K562 (cell line): ENCODE results near the gene VPS35L. TPM values are rescaled to one million over a fixed set of nuclear protein-coding genes. Genes with fewer than 3 reads are reported as not detected.

Experiments
- ATAC-seq: fragments of 200-7000 bp; cut with Tn5 transposase; 3 replicates; pipeline ENCODE4 v1.9.1; 2020; ENCODE audit warnings: moderate library complexity
- BruUV-seq: library from RNA; stranded (reverse); fragments of 400-500 nt; replicated peaks from 2 replicates; lab custom pipeline; 2021; lab: Mats Ljungman, UMichigan
- CTCF ChIA-PET: fragments of 300-600 bp; formaldehyde crosslinking; extraction: SDS; loops from one replicate; lab custom pipeline; 2021; ENCODE audit warnings: low intra/inter-chr PET ratio; lab: Yijun Ruan, JAX
- POLR2A ChIA-PET: fragments of 300-600, 350-650 bp; sonication (Branson Sonifier 250); formaldehyde crosslinking; extraction: SDS; loops from one replicate; lab custom pipeline; 2021; ENCODE audit warnings: antibody characterized with exemption, inconsistent platforms; lab: Yijun Ruan, JAX
- DNase-seq, 4 experiments: peaks; one replicate each; pipeline versions ENCODE4 v3.0.0 to v3.0.0-alpha.2; 2011 to 2018; ENCODE audit warnings: low spot score in 3 of 4, mixed read lengths in 3 of 4; ENCODE audit errors: extremely low read depth in 1 of 4
- FAIRE-seq: peaks from 2 replicates; lab custom pipeline; 2011; peaks lifted over from hg19 to GRCh38; lab: Jason Lieb, UNC
- H2AFZ ChIP-seq: 2 replicates; pipeline ENCODE4 v1.6.0; 2011; ENCODE audit warnings: low read depth, low read length, control low read depth, inconsistent platforms
- H3K27ac ChIP-seq: fragments of 200-600 bp; 3 replicates; pipeline ENCODE4 v1.8.0; 2011; ENCODE audit warnings: low read depth, mild to moderate bottlenecking, control low read depth, inconsistent platforms, low read length, moderate library complexity, mixed read lengths; ENCODE audit errors: extremely low read depth
- H3K27me3 ChIP-seq, 2 experiments: fragments of 300-600 bp in 1 of 2; 2 replicates in 1 of 2; 3 replicates in 1 of 2; pipeline versions ENCODE4 v1.6.0 to v1.8.0; 2011; ENCODE audit warnings: inconsistent platforms in 2 of 2, low read length in 2 of 2, mild to moderate bottlenecking in 1 of 2, mixed read lengths in 1 of 2, moderate library complexity in 1 of 2; ENCODE audit not compliant: control insufficient read depth in 2 of 2, insufficient read depth in 2 of 2
- H3K36me3 ChIP-seq: fragments of 300-600 bp; 3 replicates; pipeline ENCODE4 v1.8.0; 2011; ENCODE audit warnings: mild to moderate bottlenecking, low read length, inconsistent platforms; ENCODE audit not compliant: control insufficient read depth, insufficient read depth
- H3K4me1 ChIP-seq, 2 experiments: fragments of 200-600 bp in 1 of 2; replicated peaks in 1 of 2; 2 replicates in 1 of 2; 3 replicates in 1 of 2; pipeline versions ENCODE4 v1.5.1 to v1.8.0; 2011; ENCODE audit warnings: inconsistent platforms in 2 of 2, low read length in 2 of 2, mild to moderate bottlenecking in 1 of 2, mixed read lengths in 1 of 2, moderate library complexity in 1 of 2; ENCODE audit not compliant: control insufficient read depth in 2 of 2, insufficient read depth in 2 of 2
- H3K4me2 ChIP-seq: 2 replicates; pipeline ENCODE4 v1.6.1; 2011; ENCODE audit warnings: low read length, control low read depth, inconsistent platforms, mixed read lengths; ENCODE audit not compliant: insufficient read depth
- H3K4me3 ChIP-seq: fragments of 200-600 bp; sonication (generic), shearing (Covaris generic); 2 replicates; pipeline ENCODE4 v1.5.1; 2016; ENCODE audit warnings: control low read depth, inconsistent platforms
- H3K79me2 ChIP-seq: fragments of 200-600 bp; 3 replicates; pipeline ENCODE4 v1.8.0; 2011; ENCODE audit warnings: low read length, inconsistent platforms; ENCODE audit not compliant: control insufficient read depth, insufficient read depth
- H3K9ac ChIP-seq, 2 experiments: 2 replicates each; pipeline versions ENCODE4 v1.6.0 to v1.6.1; 2011; ENCODE audit warnings: low read depth in 2 of 2, low read length in 2 of 2, control low read depth in 1 of 2, inconsistent platforms in 1 of 2, mild to moderate bottlenecking in 1 of 2, mixed read lengths in 1 of 2; ENCODE audit not compliant: insufficient read depth in 1 of 2
- H3K9me1 ChIP-seq: one replicate; pipeline ENCODE4 v1.6.0; 2011; ENCODE audit warnings: inconsistent platforms, mild to moderate bottlenecking, low read length, moderate library complexity; ENCODE audit not compliant: control insufficient read depth, insufficient read depth
- H3K9me3 ChIP-seq: replicated peaks from 2 replicates; pipeline ENCODE4 v1.5.1; 2011; ENCODE audit warnings: low read depth, low read length, inconsistent platforms; ENCODE audit not compliant: control insufficient read depth, insufficient read depth
- H4K20me1 ChIP-seq: replicated peaks from 2 replicates; pipeline ENCODE4 v1.6.1; 2011; ENCODE audit warnings: low read length, inconsistent platforms, mixed read lengths; ENCODE audit not compliant: control insufficient read depth, insufficient read depth
- ESRRB ChIP-seq: fragments of 250-450 bp; sonication (Bioruptor Pico); IDR thresholded peaks from 2 replicates; pipeline ENCODE4 v1.5.0; 2020; ENCODE audit warnings: mild to moderate bottlenecking, moderate library complexity, borderline replicate concordance
- POLR2A ChIP-seq: fragments of 450-650 bp; conservative IDR thresholded peaks from 2 replicates; pipeline ENCODE4 v1.6.1; 2016
- POLR2G ChIP-seq: fragments of 200-400 bp; formaldehyde crosslinking; IDR thresholded peaks from 2 replicates; pipeline ENCODE4 v1.6.1; 2017; ENCODE audit warnings: low read depth, mild to moderate bottlenecking, antibody characterized with exemption, low read length, moderate library complexity
- RBFOX2 ChIP-seq: fragments of 200-400 bp; formaldehyde crosslinking; IDR thresholded peaks from 2 replicates; pipeline ENCODE4 v1.6.1; 2017; ENCODE audit warnings: low read depth, mild to moderate bottlenecking, low read length, moderate library complexity
- RBM25 ChIP-seq: fragments of 200-400 bp; formaldehyde crosslinking; IDR thresholded peaks from 2 replicates; pipeline ENCODE4 v1.6.1; 2018; ENCODE audit warnings: low read length, low read depth, moderate library complexity; ENCODE audit not compliant: severe bottlenecking
- XRCC4 ChIP-seq: IDR thresholded peaks from one replicate; pipeline ENCODE4 v1.6.1; 2011; ENCODE audit not compliant: insufficient read depth, insufficient read length; ENCODE audit errors: extremely low read depth
- WGBS: fragments of 100-300 bp; shearing (Covaris generic); methylation state at CpG from one replicate; pipeline ENCODE4 v1.1.6; 2016; ENCODE audit warnings: low coverage, mixed read lengths; ENCODE audit not compliant: insufficient coverage; ENCODE audit errors: missing lambda C conversion rate; 5-methylcytosine and 5-hydroxymethylcytosine counted together
- in situ Hi-C: fragments of 300-500 bp; cut with MboI; formaldehyde crosslinking; loops from 4 replicates; pipeline ENCODE4 v1.15.0; 2018; ENCODE audit warnings: inconsistent platforms, mixed read lengths
- intact Hi-C: fragments of 100-400 bp; cut with micrococcal nuclease; formaldehyde crosslinking; loops from 2 replicates; pipeline ENCODE4 v1.14.2; 2022
- polyA plus RNA-seq, 8 experiments: library from polyadenylated mRNA; depleted of rRNA in 4 of 8; stranded (reverse) in 5 of 8; unstranded in 3 of 8; fragments of >200 nt; fragmentation: Nextera tagmentation in 2 of 8; fragmentation: Illumina TruSeq in 1 of 8; extraction: Ambion mirVana in 2 of 8; extraction: Trizol in 1 of 8; gene quantifications; 2 replicates each; pipeline versions ENCODE4 v1.2.1 to v1.2.3, GENCODE V29; 2011 to 2014; ENCODE audit warnings: inconsistent platforms in 1 of 8, missing spikeins in 1 of 8
- total RNA-seq, 7 experiments: library from RNA; depleted of rRNA in 6 of 7; stranded (reverse); fragments of >200 nt in 6 of 7; fragmentation: Illumina TruSeq in 2 of 7; extraction: Trizol in 2 of 7; gene quantifications; 2 replicates each; pipeline versions ENCODE4 v1.2.1 to v1.2.3, GENCODE V29; 2011 to 2021; ENCODE audit warnings: low replicate concordance in 1 of 7

Gene VPS35L
- total and polyA plus RNA-seq, 9 of the 15 experiments (the other 6 are each of a cell fraction or from before 2014, with no cell fraction given), result 10.2 to 30.4 (median 20.1) TPM

DNA sequence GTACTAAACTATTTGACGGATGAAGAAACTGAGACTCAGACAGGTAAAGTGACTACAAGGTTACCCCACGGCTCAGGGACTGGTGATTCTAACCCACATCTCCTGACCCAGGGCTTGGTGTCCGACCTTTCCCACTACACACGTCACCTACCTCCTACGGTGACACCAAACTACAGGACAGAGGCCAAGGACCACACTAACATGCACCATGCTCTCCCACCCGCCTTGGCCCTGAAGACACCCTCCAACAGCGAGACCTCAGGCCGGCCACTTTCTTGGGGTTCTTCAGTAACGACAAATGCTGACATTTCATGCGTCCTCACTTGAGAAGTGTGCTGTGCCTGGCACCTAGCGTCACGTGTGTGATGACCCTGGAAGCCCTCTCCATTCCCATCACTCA, 156.1 kb downstream of the VPS35L start:
- FAIRE-seq, result no peak
- Histone ChIP-seq H3K9me3 (no peaks in the 10 kb centered on the region), H3K4me3 (no peak overlapping the region), H3K9me1 (peaks cover 11% of the 10 kb centered on the region), H2AFZ (no peak overlapping the region)
- ChIA-PET CTCF (no interaction called here), POLR2A (interaction anchor here (1.1 kb wide), 1 partner anchor 15 kb away, joined by 5 read pairs; no protein-coding TSS in a partner anchor)
- peak; percentile 35; the same call in 1 of the 2 replicates for TF ChIP-seq POLR2A
- TF ChIP-seq ESRRB (CRISPR knock-in tag), result no peak
- TF ChIP-seq, all 486 proteins: peak for 1
- Histone ChIP-seq H4K20me1 (peaks cover 36% of the 10 kb centered on the region; the same call in 1 of the 2 replicates), H3K4me2 (no peak overlapping the region), H3K27me3 (no peaks in the 10 kb centered on the region), H3K79me2 (peaks cover 72% of the 10 kb centered on the region), H3K9ac (peak overlapping the region in 1 of 2 experiments; percentile 54; a peak in 1 of 4 replicates), H3K4me1 (peaks cover 32 to 50% of the 10 kb centered on the region in 2 experiments; a peak in 4 of 5 replicates), H3K27ac (no peak overlapping the region; the same call in 2 of the 3 replicates), H3K36me3 (peaks cover 93% of the 10 kb centered on the region)
- ATAC-seq (no peak), DNase-seq (no peak)
- in situ Hi-C loops, result no loop called here
- intact Hi-C loops, result no loop called here
- WGBS, result 93% methylated on average over 12 of the region's 12 CpGs
- no TSS peak for BruUV-seq

DNA sequence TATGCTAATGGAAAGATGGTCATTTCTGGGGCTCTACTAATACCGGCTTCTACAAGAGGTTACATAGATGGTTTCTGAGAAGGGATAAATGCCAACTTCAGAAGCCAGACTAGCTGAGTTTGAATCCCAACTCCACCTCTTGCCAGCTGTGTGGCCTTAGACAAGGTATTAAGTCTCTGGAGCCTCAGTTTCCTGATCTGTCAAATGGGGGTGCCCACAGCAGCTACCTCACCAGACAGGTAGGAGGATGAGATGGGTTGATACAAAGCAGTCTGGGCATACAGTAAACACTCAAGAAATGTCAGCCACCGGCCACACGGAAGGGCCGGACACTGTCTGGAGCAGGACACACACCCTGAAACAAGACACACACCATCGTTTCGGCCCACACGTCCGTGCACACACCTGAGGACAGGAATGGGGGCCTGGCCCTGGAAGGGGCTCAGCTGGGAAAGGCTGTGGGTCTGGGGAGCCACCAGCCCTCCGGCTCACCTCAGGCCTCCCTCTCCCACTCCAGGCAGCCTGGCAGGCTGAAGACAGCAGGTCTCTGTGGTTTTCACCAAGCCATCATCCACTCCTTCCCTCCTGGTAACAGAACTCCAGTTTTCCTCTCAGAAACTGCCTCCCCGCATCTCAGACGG, 157.0 kb downstream of the VPS35L start:
- H3K36me3 ChIP-seq, result peaks cover 85% of the 10 kb centered on the region
- H3K27ac ChIP-seq, result no peak overlapping the region
- BruUV-seq, result no TSS peak
- H2AFZ ChIP-seq, result no peak overlapping the region
- ChIA-PET CTCF (no interaction called here), POLR2A (interaction anchor here (0.6 to 1.1 kb wide), 3 partner anchors 9 to 56 kb away, joined by 3 to 5 read pairs (median 4); no protein-coding TSS in a partner anchor)
- H3K9ac ChIP-seq, result peak overlapping the region in 1 of 2 experiments; percentile 73; a peak in 1 of 4 replicates
- FAIRE-seq, result no peak
- H3K4me2 ChIP-seq, result no peak overlapping the region
- peaks cover 36% of the 10 kb centered on the region; the same call in 1 of the 2 replicates for H4K20me1 ChIP-seq
- no peaks in the 10 kb centered on the region for H3K9me3 ChIP-seq
- in situ Hi-C loops, result no loop called here
- ATAC-seq, result no peak
- TF ChIP-seq XRCC4 (no peak), POLR2G (0 out of 2 replicates have a peak, but pooled peaks have one; percentile 17), RBFOX2 (peak; percentile 30; the same call in 1 of the 2 replicates), RBM25 (peak; percentile 57)
- intact Hi-C loops, result no loop called here
- peaks cover 11% of the 10 kb centered on the region for H3K9me1 ChIP-seq
- WGBS, result 95% methylated on average over 8 of the region's 11 CpGs
- DNase-seq, result no peak
- no peaks in the 10 kb centered on the region for H3K27me3 ChIP-seq
- H3K79me2 ChIP-seq, result peaks cover 81% of the 10 kb centered on the region
- H3K4me1 ChIP-seq, result peaks cover 32 to 46% of the 10 kb centered on the region in 2 experiments; a peak in 4 of 5 replicates
- no peak overlapping the region for H3K4me3 ChIP-seq
